ENCODE measurements around the gene STN1. TPM values are rescaled to one million over a fixed set of nuclear protein-coding genes. Genes with fewer than 3 reads are reported as not detected.

The STN1 gene
- total and polyA plus RNA-seq, 9 of the 15 experiments (the other 6 are each of a cell fraction or from before 2014, with no cell fraction given), result 9.1 to 19.6 (median 13.8) TPM

- BruUV-seq (replicated peaks), result no TSS peak
- intact Hi-C loops (cut with micrococcal nuclease) (no loop called here), in situ Hi-C loops (cut with MboI) (loop anchor here (5.0 kb wide), 1 partner anchor 124 kb away; no protein-coding TSS in a partner anchor)
- Histone ChIP-seq H3K4me2 (ENCODE audit: insufficient read depth, low read length) (no peak overlapping the region), H3K9me1 (ENCODE audit: control insufficient read depth, insufficient read depth, low read length) (no peaks in the 10 kb centered on the region), H3K79me2 (ENCODE audit: control insufficient read depth, insufficient read depth, low read length) (no peaks in the 10 kb centered on the region), H3K27me3 (ENCODE audit: control insufficient read depth in 2 of 2, insufficient read depth in 2 of 2, low read length in 2 of 2) (peaks cover 5 to 39% of the 10 kb centered on the region in 2 experiments), H2AFZ (ENCODE audit: low read depth, low read length) (no peak overlapping the region), H3K4me3 (no peak overlapping the region), H3K4me1 (replicated peaks in 1 of 2; ENCODE audit: control insufficient read depth in 2 of 2, insufficient read depth in 2 of 2, low read length in 2 of 2) (no peaks in the 10 kb centered on the region), H3K36me3 (ENCODE audit: control insufficient read depth, insufficient read depth, low read length) (no peaks in the 10 kb centered on the region), H3K9ac (ENCODE audit: insufficient read depth in 1 of 2, low read depth in 2 of 2, low read length in 2 of 2) (no peak overlapping the region), H3K27ac (ENCODE audit: extremely low read depth, low read depth, low read length) (no peak overlapping the region), H4K20me1 (replicated peaks; ENCODE audit: control insufficient read depth, insufficient read depth, low read length) (no peaks in the 10 kb centered on the region), H3K9me3 (replicated peaks; ENCODE audit: control insufficient read depth, insufficient read depth, low read depth, low read length) (no peaks in the 10 kb centered on the region)
- ATAC-seq (no peak), FAIRE-seq (no peak), DNase-seq (ENCODE audit: extremely low read depth in 1 of 4, low spot score in 3 of 4) (no peak)
- CTCF ChIA-PET (ENCODE audit: low intra/inter-chr PET ratio), result no interaction called here
- 0% methylated on average over 5 of the region's 5 CpGs for WGBS (ENCODE audit: insufficient coverage, low coverage, missing lambda C conversion rate)
- POLR2A ChIA-PET, result no interaction called here
- TF ChIP-seq ARID4B (CRISPR knock-in tag; IDR thresholded peaks at IDR 0.05) (no peak), ZNF212 (CRISPR knock-in tag; IDR thresholded peaks at IDR 0.05) (no peak), PHF21A (IDR thresholded peaks at IDR 0.05; ENCODE audit: borderline replicate concordance, low read depth) (no peak), EZH2 (IDR thresholded peaks at IDR 0.05; ENCODE audit: borderline replicate concordance, low read depth, low read length) (no peak), ZNF436 (CRISPR knock-in tag; IDR thresholded peaks at IDR 0.05) (no peak)
- TF ChIP-seq, protein P1, sequence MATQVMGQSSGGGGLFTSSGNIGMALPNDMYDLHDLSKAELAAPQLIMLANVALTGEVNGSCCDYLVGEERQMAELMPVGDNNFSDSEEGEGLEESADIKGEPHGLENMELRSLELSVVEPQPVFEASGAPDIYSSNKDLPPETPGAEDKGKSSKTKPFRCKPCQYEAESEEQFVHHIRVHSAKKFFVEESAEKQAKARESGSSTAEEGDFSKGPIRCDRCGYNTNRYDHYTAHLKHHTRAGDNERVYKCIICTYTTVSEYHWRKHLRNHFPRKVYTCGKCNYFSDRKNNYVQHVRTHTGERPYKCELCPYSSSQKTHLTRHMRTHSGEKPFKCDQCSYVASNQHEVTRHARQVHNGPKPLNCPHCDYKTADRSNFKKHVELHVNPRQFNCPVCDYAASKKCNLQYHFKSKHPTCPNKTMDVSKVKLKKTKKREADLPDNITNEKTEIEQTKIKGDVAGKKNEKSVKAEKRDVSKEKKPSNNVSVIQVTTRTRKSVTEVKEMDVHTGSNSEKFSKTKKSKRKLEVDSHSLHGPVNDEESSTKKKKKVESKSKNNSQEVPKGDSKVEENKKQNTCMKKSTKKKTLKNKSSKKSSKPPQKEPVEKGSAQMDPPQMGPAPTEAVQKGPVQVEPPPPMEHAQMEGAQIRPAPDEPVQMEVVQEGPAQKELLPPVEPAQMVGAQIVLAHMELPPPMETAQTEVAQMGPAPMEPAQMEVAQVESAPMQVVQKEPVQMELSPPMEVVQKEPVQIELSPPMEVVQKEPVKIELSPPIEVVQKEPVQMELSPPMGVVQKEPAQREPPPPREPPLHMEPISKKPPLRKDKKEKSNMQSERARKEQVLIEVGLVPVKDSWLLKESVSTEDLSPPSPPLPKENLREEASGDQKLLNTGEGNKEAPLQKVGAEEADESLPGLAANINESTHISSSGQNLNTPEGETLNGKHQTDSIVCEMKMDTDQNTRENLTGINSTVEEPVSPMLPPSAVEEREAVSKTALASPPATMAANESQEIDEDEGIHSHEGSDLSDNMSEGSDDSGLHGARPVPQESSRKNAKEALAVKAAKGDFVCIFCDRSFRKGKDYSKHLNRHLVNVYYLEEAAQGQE (IDR thresholded peaks at IDR 0.05; ENCODE audit: borderline replicate concordance), result no peak
- TF ChIP-seq, protein P1 (CRISPR knock-in tag; IDR thresholded peaks at IDR 0.05; ENCODE audit: low read depth), result no peak
Observed at GRCh38 chr10:103845972-103846371, 72.0 kb downstream of the STN1 start.

Data from K562 (cell line).